GM18907 (cell line): Measurements from ENCODE around the gene MLYCD.

ENCODE experiments used
- ATAC-seq: cut with Tn5 transposase; IDR thresholded peaks from one replicate; pipeline ENCODE4 v1.9.1; 2021; ENCODE audit warnings: mild to moderate bottlenecking, moderate library complexity; ENCODE audit not compliant: unreplicated experiment

MLYCD gene

GRCh38 chr16:83899272-83899897 lies 470 bp downstream of the MLYCD start:
- peak; percentile 63 for ATAC-seq

GRCh38 chr16:83899978-83900377 lies 1.1 kb downstream of the MLYCD start:
- ATAC-seq: no peak

- ATAC-seq: no peak
Measured at GRCh38 chr16:83900571-83900970, 1.7 kb downstream of the MLYCD start.

GRCh38 chr16:83901101-83901500 lies 2.2 kb downstream of the MLYCD start:
- no peak for ATAC-seq

- no peak for ATAC-seq
Measured at GRCh38 chr16:83903751-83904150, 4.8 kb downstream of the MLYCD start.

- ATAC-seq: no peak
Measured at GRCh38 chr16:83906683-83907082, 7.8 kb downstream of the MLYCD start.

- no peak for ATAC-seq
Measured at GRCh38 chr16:83907111-83907510, 8.2 kb downstream of the MLYCD start.

GRCh38 chr16:83907631-83908250 lies 8.8 kb downstream of the MLYCD start:
- ATAC-seq: no peak

GRCh38 chr16:83908798-83909197 lies 9.9 kb downstream of the MLYCD start:
- no peak for ATAC-seq

- no peak for ATAC-seq
Measured at GRCh38 chr16:83911290-83911689, 12.4 kb downstream of the MLYCD start.

GRCh38 chr16:83912519-83913244 lies 13.8 kb downstream of the MLYCD start:
- no peak for ATAC-seq

- no peak for ATAC-seq
Measured at GRCh38 chr16:83913245-83913633, 14.3 kb downstream of the MLYCD start.

- ATAC-seq: no peak
Measured at GRCh38 chr16:83914091-83914710, 15.3 kb downstream of the MLYCD start.

- no peak for ATAC-seq
Measured at GRCh38 chr16:83915081-83915480, 16.2 kb downstream of the MLYCD start.

- ATAC-seq: no peak
Measured at GRCh38 chr16:83915491-83915890, 16.6 kb downstream of the MLYCD start.

GRCh38 chr16:83917152-83918120 lies 18.5 kb downstream of the MLYCD start:
- no peak for ATAC-seq

GRCh38 chr16:83920894-83921491 lies 22.1 kb downstream of the MLYCD start:
- ATAC-seq: no peak

- ATAC-seq: no peak
Measured at GRCh38 chr16:83923581-83924365, 24.9 kb downstream of the MLYCD start.

- no peak for ATAC-seq
Measured at GRCh38 chr16:83924686-83925085, 25.8 kb downstream of the MLYCD start.
